Transverse colon (tissue), 4 donors: Measurements from ENCODE around the gene SHC4. TPM values are rescaled to one million over a fixed set of nuclear protein-coding genes. Genes with fewer than 3 reads are reported as not detected.

Experiments
- DNase-seq: peaks from one replicate; pipeline ENCODE4 v3.0.0-alpha.2; 2019
- H3K27ac ChIP-seq, 4 donors: fragments of 200-600 bp; sonication (generic); 2 replicates each; pipeline ENCODE4 v1.5.1; 2016 to 2018; ENCODE audit warnings: inconsistent platforms in 4 of 4
- H3K27me3 ChIP-seq: fragments of 200-600 bp; sonication (generic); 2 replicates; pipeline ENCODE4 v1.5.1; 2017; ENCODE audit warnings: inconsistent platforms
- H3K36me3 ChIP-seq, 4 donors: fragments of 200-600 bp; sonication (generic); 2 replicates each; pipeline ENCODE4 v1.5.1; 2017 to 2019; ENCODE audit warnings: inconsistent platforms in 4 of 4
- H3K4me1 ChIP-seq, 4 donors: fragments of 200-600 bp; sonication (generic); 2 replicates each; pipeline ENCODE4 v1.5.1; 2017 to 2020; ENCODE audit warnings: inconsistent platforms in 4 of 4
- H3K4me3 ChIP-seq, 4 donors: fragments of 200-600 bp; sonication (generic); 1 replicate in 1 of 4; 2 replicates in 3 of 4; pipeline versions ENCODE4 v1.5.1 to v1.6.1; 2017 to 2019; ENCODE audit warnings: inconsistent platforms in 4 of 4
- H3K9me3 ChIP-seq, 2 donors: fragments of 200-600 bp; sonication (generic); 2 replicates each; pipeline ENCODE4 v1.5.1; 2017 to 2019; ENCODE audit warnings: inconsistent platforms in 2 of 2
- EP300 ChIP-seq: sonication (generic); formaldehyde crosslinking; IDR thresholded peaks from one replicate; pipeline ENCODE4 v1.6.1; 2017; ENCODE audit warnings: antibody characterized with exemption, low read depth
- POLR2A ChIP-seq: fragments of 450-650 bp; IDR thresholded peaks from one replicate; pipeline ENCODE4 v1.6.1; 2016; ENCODE audit warnings: antibody characterized with exemption, mild to moderate bottlenecking, moderate library complexity
- POLR2AphosphoS5 ChIP-seq, 3 donors: sonication (generic); formaldehyde crosslinking; IDR thresholded peaks; one replicate each; pipeline ENCODE4 v1.6.1; 2016; ENCODE audit warnings: antibody characterized with exemption in 3 of 3
- WGBS, 2 donors: methylation state at CpG; one replicate each; pipeline ENCODE4 v1.1.5; 2018; ENCODE audit warnings: low coverage in 1 of 2; 5-methylcytosine and 5-hydroxymethylcytosine counted together
- in situ Hi-C, 4 donors: fragments of 200-750 bp; cut with MboI; loops; one replicate each; pipeline versions ENCODE4 v1.15.0 to v1.15.1; 2017; ENCODE audit warnings: low sequenced_read_pairs in 3 of 4, low pct_ligation_motif_present in 1 of 4, low pct_unique_long_range_greater_than_20kb in 1 of 4
- intact Hi-C: fragments of 100-400 bp; cut with DNase I; formaldehyde crosslinking; loops from one replicate; pipeline ENCODE4 v1.15.1; 2023; ENCODE audit warnings: low total_unique reads
- total RNA-seq, 4 donors: library from RNA; depleted of rRNA; stranded (reverse); fragments of >200 nt; gene quantifications; one replicate each; pipeline ENCODE4 v1.1.0, GENCODE V29; 2016
- TF ChIP-seq, protein P1 (sequence below), 5 experiments: fragments of 200-600 bp in 3 of 5; fragments of 450-650 bp in 2 of 5; sonication (generic) in 3 of 5; IDR thresholded peaks; 1 replicate in 2 of 5; 2 replicates in 3 of 5; pipeline ENCODE4 v1.5.1; 2016 to 2017; ENCODE audit warnings: antibody characterized with exemption in 5 of 5, inconsistent platforms in 3 of 5, mild to moderate bottlenecking in 2 of 5, moderate library complexity in 1 of 5

The SHC4 gene, protein sequence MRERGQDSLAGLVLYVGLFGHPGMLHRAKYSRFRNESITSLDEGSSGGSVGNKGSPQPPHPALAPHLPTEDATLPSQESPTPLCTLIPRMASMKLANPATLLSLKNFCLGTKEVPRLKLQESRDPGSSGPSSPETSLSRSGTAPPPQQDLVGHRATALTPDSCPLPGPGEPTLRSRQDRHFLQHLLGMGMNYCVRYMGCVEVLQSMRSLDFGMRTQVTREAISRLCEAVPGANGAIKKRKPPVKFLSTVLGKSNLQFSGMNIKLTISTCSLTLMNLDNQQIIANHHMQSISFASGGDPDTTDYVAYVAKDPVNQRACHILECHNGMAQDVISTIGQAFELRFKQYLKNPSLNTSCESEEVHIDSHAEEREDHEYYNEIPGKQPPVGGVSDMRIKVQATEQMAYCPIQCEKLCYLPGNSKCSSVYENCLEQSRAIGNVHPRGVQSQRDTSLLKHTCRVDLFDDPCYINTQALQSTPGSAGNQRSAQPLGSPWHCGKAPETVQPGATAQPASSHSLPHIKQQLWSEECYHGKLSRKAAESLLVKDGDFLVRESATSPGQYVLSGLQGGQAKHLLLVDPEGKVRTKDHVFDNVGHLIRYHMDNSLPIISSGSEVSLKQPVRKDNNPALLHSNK
- under 1 TPM in 2 of 4 donors, not detected in 2; 0.48 to 0.96 TPM for total RNA-seq

DNA sequence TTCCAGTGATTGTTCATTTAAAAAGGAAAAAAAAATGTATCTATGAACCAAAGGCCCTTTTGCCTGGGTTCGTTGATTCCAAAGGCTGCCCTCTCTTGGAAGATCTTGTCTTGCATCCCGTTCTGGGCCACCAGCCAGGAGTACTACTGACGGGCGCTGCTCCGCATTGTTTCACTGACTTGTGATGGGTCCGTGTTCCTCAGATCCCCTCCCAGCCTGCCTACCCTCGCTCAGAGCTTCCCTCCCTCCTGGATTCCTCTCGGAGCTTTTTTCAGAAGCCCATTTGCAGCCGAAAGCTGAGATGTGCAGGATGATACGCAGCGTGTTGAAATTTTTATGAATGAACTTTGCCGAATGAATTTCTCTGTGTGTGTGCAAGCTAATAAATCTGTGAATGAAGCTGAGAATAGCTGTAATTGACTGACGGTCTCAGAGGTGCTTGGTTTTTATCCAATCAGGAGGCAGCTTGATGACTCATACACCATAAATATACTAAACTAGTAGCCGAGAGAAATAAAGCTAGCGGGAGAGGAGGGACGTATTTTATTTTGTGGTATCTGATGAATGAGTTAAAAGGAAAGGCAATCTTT lies at the start of gene SHC4:
SHC4 (minus strand) TSS at position 396 of the 590 bp plus-strand sequence. CDS start 904 bp downstream, outside the sequence.
- in situ Hi-C loops: no loop called here
- peak; percentile 34 for DNase-seq
- peaks cover 35% of the 10 kb centered on the region for H3K27me3 ChIP-seq
- 0 to 1% methylated on average over 4 to 16 of the region's 16 CpGs for WGBS, 2 donors
- peaks cover 7 to 21% (median 18%) of the 10 kb centered on the region in 4 donors for H3K4me1 ChIP-seq
- H3K9me3 ChIP-seq: no peaks in the 10 kb centered on the region
- peak within 1 kb of the TSS; percentile 26 to 47 (median 36) for H3K4me3 ChIP-seq
- intact Hi-C loops: loop anchor here (10.0 kb wide), 1 partner anchor 89 kb away; the partner anchor contains the start of gene EID1
- H3K36me3 ChIP-seq: no peaks in the 10 kb centered on the region
- H3K27ac ChIP-seq: peak within 1 kb of the TSS in 2 of 4 donors; percentile 30 to 41
- no peak for TF ChIP-seq POLR2AphosphoS5 (IDR thresholded peaks at IDR 0.05)
- TF ChIP-seq POLR2A: no peak
- TF ChIP-seq EP300: no peak
- TF ChIP-seq, protein P1, sequence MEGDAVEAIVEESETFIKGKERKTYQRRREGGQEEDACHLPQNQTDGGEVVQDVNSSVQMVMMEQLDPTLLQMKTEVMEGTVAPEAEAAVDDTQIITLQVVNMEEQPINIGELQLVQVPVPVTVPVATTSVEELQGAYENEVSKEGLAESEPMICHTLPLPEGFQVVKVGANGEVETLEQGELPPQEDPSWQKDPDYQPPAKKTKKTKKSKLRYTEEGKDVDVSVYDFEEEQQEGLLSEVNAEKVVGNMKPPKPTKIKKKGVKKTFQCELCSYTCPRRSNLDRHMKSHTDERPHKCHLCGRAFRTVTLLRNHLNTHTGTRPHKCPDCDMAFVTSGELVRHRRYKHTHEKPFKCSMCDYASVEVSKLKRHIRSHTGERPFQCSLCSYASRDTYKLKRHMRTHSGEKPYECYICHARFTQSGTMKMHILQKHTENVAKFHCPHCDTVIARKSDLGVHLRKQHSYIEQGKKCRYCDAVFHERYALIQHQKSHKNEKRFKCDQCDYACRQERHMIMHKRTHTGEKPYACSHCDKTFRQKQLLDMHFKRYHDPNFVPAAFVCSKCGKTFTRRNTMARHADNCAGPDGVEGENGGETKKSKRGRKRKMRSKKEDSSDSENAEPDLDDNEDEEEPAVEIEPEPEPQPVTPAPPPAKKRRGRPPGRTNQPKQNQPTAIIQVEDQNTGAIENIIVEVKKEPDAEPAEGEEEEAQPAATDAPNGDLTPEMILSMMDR (IDR thresholded peaks at IDR 0.05): no peak

GRCh38 chr15:48999314-48999713 lies 35.6 kb upstream of the SHC4 start:
- in situ Hi-C loops: no loop called here
- WGBS, 2 donors: 90 to 91% methylated on average over 2 of the region's 2 CpGs
- H3K27ac ChIP-seq: no peak overlapping the region
- H3K36me3 ChIP-seq: peaks cover 0 to 43% (median 12%) of the 10 kb centered on the region in 4 donors
- H3K27me3 ChIP-seq: no peaks in the 10 kb centered on the region
- H3K4me1 ChIP-seq: no peaks in the 10 kb centered on the region
- H3K9me3 ChIP-seq: no peaks in the 10 kb centered on the region
- no peak for DNase-seq
- intact Hi-C loops: no loop called here
- H3K4me3 ChIP-seq: no peak overlapping the region
- TF ChIP-seq, protein P1 (IDR thresholded peaks at IDR 0.05): no peak
- TF ChIP-seq EP300 (no peak), POLR2A (no peak), POLR2AphosphoS5 (IDR thresholded peaks at IDR 0.05) (no peak)

DNA sequence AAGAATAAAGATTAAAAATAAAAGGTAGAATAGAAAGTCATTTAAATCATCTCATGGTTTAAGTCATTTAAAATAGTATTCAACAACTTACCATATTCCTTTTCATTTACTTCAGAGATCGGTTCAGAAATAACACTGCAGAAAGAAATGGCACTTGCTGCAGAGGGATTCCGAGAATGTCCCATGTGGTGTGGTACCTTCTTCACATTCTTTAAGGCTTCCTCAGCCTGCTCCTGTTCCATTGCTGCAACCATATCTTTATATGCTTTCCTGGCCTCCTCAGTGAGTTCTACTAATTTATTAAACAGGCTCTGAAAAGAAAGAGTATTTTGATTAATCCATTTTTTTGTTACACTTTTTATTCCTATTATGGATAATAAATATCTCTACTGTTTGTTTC lies 32.6 kb upstream of the SHC4 start:
- no peak overlapping the region for H3K27ac ChIP-seq
- H3K4me1 ChIP-seq: no peaks in the 10 kb centered on the region
- in situ Hi-C loops: no loop called here
- TF ChIP-seq, protein P1 (IDR thresholded peaks at IDR 0.05): no peak
- TF ChIP-seq EP300 (no peak), POLR2A (no peak), POLR2AphosphoS5 (IDR thresholded peaks at IDR 0.05) (no peak)
- peaks cover 0 to 57% (median 18%) of the 10 kb centered on the region in 4 donors for H3K36me3 ChIP-seq
- intact Hi-C loops: no loop called here
- no peak for DNase-seq
- no peaks in the 10 kb centered on the region for H3K27me3 ChIP-seq
- 96 to 100% methylated on average over 2 of the region's 2 CpGs for WGBS, 2 donors
- H3K4me3 ChIP-seq: no peak overlapping the region
- no peaks in the 10 kb centered on the region for H3K9me3 ChIP-seq

- Histone ChIP-seq H3K27me3 (no peaks in the 10 kb centered on the region), H3K36me3 (peaks cover 0 to 46% (median 15%) of the 10 kb centered on the region in 4 donors), H3K4me1 (no peaks in the 10 kb centered on the region), H3K4me3 (no peak overlapping the region), H3K27ac (no peak overlapping the region), H3K9me3 (no peaks in the 10 kb centered on the region)
- intact Hi-C loops (no loop called here), in situ Hi-C loops (no loop called here)
- DNase-seq: no peak
- TF ChIP-seq, protein P1 (IDR thresholded peaks at IDR 0.05): no peak
- no peak for TF ChIP-seq EP300
- TF ChIP-seq POLR2AphosphoS5 (IDR thresholded peaks at IDR 0.05): no peak
- TF ChIP-seq POLR2A: no peak
These were observed 29.7 kb upstream of the SHC4 start for GRCh38 chr15:48993380-48993779.
